GM23248 (cell line): ENCODE measurements around the gene SDF2L1.

Experiments used
- EZH2 ChIP-seq: fragments of 200-600 bp; sonication (generic); IDR thresholded peaks from 2 replicates; pipeline ENCODE4 v1.6.1; 2018; ENCODE audit warnings: antibody characterized with exemption, mild to moderate bottlenecking; ENCODE audit not compliant: insufficient read depth, poor library complexity, severe bottlenecking
- EZH2phosphoT487 ChIP-seq: fragments of 200-600 bp; sonication (generic); IDR thresholded peaks from 2 replicates; pipeline ENCODE4 v1.6.1; 2018; ENCODE audit warnings: antibody characterized with exemption, moderate library complexity, mild to moderate bottlenecking, low read depth; ENCODE audit not compliant: insufficient read depth

DNA sequence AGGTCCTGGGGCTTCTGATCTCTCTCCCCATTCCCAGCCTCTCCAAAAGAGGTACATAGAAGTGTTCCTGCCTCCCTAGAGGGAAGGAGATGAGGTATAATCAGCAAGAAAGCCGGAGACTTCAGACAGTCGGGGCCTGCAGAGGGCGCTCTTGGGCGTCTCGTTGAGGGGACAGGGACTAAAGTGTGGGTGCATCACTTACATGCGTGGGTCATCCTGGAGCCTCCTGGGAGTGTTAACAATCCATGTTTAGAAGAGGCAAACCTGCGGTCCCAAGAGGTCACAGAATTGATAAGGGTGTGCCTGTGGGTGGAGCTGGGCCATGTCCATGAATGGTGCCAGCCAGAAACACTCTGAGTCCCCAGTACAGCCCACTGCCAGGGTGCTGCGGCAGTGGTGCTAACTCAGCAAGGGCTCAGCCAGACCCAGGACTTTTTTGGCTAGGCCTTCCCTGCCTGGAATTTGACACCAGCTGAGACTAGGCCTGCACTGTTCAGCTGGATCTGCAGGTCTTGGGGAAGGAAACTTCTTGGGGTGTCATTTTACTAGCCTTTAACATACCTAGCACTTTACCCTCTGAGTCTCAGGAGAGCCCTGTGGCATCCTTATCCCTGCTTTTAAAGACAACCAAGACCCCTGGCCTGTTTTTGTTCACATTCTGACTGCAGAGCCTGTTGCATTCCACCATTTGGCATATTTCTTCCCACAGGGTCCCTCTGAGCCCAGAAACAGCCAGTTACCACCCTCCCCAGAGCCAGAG, 17.8 kb upstream of the SDF2L1 start:
- TF ChIP-seq EZH2: no peak
- TF ChIP-seq EZH2phosphoT487: no peak
